ENCODE results near the gene PDE8B.

Gene PDE8B

DNA sequence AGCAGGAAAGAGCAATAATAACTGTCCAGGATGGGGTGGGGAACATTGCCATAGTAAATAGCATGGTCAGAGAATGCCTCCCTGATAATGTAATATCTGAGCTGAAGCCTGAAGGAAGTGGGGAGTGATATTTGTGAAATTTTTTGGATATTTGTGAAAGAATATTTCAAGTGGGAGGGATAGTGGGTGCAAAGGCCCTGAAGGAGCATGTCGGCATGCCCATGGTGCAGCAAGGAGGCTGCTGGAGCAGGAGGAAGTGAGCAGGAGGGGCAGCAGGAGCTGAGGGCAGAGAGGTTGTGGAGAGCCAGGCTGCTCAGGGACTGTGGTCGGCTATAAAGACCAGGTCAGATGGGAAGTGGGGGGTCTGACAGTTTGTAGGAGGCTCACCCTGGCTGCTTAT lies 21.1 kb upstream of the PDE8B start:
- DNase-seq: no peak

GRCh38 chr5:77192441-77193050 lies 17.9 kb upstream of the PDE8B start:
- no peak for DNase-seq

DNA sequence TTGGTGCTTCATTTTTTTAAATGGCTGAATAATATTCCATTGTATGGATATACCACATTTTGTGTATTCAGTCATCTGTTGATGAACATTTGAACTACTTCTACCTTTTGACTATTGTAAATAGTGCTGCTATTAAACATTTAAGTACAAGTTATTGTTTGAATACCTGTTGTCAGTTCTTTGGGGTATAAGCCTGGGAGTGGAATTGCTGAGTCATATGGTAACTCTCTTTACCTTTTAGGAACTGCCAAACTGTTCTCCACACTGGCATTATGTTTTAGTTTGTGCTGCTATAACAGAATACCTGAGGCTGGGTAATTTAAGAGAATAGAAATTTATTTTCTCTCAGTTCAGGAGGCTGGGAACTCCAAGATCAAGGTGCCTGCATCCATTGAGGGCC lies 15.7 kb upstream of the PDE8B start:
- DNase-seq: no peak

DNA sequence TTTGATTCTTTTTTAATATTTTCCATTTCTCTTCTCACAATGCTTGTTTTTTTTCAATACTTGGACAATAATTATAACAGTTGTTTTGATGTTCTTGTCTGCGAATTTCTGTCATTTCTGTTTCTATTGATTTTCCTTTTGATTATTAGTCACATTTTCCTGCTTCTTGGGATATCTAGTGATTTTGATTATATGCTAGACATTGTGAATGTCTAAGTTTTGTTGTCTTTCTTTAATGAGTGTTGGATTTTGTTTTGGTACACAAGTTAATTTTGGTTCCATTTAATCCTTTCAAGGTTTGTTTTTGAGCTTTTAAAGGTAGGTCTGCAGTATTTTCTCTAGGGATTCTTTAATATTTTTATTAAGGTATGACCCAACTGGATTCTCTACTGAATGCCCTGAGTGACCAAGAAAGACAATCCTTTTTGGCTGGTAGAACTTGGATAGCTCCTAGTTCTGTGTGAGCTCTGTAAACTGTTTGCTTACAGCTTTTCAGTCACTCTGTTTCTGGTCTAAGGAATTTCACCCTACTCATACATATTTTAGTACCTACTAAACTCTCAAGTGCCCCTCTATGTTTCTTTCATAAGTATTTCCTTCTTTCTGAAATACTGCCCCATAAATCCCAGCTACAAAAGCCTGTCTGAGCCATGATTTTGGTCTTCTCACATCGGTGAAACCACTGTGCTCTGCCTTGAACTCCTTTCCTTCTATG lies 12.5 kb upstream of the PDE8B start:
- no peak for DNase-seq

DNA sequence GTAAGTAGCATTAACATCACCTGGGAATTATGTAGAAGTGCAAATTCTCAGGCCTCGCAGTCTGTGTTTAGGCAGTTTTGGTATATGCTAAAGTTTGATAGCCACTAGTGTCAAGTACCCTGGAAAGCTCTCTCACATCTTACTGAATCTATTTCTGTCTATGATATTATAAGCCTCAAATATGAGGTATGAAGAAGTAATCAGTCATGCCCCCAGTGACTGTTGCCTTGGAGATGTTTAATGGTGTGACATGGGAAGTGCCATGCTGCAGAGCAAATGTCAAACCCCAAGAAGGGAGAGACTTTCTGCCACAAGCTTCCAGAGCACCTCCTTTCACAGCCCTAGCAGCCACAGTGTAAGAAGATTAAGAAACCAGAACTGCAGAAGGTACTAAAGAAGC lies 9.8 kb upstream of the PDE8B start:
- no peak for DNase-seq

GRCh38 chr5:77202145-77202544 lies 8.3 kb upstream of the PDE8B start:
- DNase-seq: no peak

- DNase-seq: no peak
Measured at GRCh38 chr5:77204967-77205366, 5.5 kb upstream of the PDE8B start.

GRCh38 chr5:77208507-77209163 lies 1.8 kb upstream of the PDE8B start:
- DNase-seq: no peak

DNA sequence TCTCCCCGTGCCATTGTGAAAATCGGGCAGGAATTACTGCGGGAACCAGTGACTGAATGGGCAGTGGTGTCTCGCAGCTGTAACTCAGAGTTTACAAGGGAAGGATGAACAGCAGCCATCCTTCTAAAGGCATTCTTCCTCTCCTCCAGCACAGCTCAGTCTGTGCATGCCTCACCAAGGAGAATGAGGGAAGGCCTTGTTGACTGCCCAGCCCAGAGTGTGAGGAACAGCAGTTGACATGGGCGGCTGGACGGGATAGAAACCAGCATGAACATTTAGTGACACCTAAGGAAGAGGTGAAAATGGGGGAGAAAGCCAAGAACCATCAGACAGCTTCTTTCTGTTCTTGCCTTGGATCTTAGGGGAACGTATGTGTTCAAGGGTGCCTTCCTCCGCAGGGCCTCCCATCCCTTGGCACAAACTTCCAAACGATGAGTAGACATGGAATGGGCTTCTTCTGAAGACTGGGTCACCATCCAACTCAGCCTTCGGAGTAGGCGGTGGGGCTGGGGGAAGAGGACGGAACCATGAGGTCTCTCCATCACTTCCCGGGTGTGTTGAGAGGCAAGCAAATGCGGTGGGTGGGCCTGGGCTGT lies 887 bp upstream of the PDE8B start:
- DNase-seq: no peak

DNA sequence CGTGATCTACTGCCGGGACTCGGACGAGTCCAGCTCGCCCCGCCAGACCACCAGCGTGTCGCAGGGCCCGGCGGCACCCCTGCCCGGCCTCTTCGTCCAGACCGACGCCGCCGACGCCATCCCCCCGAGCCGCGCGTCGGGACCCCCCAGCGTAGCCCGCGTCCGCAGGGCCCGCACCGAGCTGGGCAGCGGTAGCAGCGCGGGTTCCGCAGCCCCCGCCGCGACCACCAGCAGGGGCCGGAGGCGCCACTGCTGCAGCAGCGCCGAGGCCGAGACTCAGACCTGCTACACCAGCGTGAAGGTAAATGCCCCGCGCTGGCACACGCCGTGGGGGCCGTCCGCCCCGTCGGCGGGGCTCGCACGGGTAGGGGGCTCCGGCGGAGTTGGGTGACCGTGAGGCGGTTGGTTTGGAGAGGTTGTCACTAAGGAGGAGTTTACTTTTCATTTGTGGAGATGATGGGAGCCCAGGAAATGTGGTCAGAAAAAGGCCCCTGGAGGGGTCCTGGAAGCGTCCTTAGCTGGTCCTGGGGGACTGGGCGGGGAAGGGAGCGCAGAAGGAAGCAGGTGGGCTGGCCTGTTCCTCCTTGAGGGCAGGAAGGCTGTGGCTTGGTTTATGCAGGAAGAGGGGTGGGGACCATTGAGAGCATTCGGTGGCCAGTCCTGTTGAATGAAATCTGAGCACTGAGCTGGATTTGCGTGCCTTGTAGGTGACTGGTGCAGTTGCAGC lies 647 bp downstream of the PDE8B start:
- DNase-seq: no peak

DNA sequence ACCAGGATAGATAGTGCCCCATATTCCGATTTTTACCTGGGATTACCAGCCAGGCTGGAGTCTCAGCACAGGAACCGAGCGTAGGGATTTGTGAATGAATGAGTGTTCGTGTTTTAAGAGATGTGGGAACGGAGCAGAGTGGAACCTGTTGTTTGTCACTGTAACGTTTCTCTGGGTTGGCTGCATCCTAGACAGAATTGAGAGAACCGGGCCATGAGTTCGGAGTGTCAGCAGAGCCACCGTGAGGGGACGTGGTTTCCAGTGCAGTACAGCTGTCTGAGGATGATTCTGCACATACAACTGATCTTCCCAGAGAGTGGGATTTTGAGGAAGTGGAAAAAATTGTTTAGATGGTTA lies 1.2 kb downstream of the PDE8B start:
- no peak for DNase-seq

DNA sequence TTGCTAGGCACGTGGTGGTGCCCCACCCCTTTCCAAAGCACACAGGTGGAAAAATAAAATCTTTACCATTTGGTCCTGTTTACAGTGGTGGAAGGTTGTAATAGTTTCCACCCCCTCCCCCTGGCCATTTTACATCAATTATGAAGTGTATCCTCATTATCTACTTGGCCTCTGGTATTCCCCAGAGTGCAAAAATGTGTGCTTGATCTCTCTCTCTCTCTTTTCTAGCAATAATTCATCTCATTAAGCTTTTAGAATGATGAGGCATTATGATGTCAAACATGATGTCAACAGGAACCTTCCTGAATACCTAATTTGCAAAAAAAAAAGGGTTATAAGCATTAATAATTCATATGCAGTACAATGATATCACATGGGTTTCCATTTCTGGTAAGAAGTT lies 3.1 kb downstream of the PDE8B start:
- DNase-seq: no peak

DNA sequence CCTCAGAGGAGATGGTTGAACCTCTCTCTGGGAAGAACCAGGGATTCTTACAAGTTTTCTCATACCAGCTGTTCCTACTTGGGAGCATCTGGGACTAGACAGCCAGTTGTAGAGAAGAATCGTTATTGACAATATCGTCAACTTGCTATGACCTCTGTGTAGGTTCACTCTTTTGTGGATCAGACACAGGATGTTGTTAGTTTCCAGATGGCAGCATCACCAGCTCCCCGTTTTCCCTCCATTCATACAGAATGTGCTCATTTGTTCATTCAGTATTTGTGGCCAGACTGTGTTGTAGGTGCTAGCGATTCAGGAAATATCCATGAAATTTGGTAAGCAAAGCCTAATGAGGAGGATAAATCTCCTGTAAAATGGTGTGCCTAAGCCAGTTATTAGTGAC lies 3.7 kb downstream of the PDE8B start:
- no peak for DNase-seq

DNA sequence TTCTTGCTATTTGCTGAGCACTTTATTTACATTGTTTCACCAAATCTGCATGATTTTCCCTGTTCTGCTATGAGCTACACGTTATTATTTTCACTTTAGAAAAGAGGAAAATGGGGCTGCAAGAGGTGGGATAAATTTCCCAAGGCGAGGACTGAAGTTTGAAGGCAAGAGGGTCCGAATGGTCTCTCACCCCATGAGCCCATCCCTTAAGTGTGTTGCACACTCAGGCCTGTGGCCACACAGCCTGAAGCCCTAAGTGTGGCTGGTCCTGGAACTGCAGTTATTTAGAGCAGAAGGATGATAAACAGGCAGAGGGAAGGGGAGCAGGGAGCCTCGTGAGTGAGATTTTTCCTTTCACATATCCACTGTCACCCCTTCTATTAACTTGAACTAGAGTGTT lies 7.8 kb downstream of the PDE8B start:
- no peak for DNase-seq

DNA sequence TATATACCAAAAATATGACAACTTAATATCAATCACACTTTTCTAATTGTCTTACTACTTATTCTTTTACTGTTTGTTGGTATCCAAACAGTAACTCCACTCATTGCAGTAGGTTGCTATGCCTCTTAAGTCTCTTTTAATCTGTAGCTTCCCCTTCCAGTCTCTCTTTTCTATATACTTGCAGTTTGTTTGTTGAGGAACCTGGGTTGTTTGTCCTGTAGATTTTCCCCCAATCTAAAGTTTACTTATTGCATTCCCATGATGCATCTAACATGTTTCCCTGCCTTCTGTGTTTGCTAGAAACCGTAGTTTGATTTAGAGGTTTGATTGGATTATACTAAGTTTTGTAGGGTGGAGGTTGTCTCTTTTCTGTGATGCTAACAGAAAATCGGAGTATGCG lies 10.6 kb downstream of the PDE8B start:
- no peak for DNase-seq

DNA sequence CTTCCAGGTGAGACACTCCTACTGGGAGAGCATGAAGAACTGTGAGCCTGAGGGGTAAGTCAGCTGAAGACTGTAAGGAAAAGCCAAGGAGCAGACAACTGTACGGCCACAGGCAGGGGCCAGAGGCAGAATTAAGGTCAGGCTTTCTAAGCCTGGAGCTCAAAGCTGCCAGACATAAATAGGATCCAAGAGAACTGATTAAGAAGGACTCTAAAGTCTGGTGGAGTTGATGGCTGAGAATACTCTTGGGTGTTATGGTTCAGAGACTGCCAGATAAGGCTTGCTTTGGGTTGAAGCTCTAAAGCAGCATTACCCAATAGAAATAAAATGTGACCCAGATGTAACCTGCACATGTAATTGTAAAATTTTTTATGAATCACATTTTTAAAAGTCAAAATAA lies 12.2 kb downstream of the PDE8B start:
- no peak for DNase-seq

GRCh38 chr5:77223653-77224052 lies 13.2 kb downstream of the PDE8B start:
- DNase-seq: no peak

DNA sequence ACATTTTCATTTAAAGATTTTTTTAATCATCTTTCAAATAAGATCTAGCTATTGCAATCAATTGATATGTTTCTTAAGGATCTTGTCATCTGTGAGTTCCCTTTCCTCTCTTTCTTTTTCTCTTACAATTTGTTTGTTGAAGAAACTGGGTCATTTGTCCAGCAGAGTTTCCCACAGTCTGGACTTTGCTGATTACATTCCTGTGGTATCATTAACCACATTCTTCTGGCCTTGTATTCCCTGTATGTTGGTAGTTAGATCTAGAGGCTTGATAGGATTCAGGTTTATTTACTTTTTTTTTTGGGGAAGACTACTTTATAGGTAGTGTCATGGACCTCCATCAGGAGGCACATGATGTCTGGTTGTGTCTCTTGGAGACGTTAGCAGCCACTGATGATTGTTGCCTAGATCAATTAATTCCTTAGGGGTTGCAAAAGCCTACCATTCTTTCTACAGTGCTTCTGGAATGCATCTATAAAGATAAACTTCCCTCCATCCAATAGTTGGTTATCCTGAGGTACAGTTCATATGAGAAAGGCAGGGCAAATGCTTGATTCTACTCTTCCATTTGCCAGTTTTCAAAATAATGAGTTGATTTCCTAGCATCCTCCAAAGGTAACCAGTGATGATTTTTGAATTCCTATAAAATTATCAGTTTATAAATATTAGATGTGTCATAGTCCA lies 14.3 kb downstream of the PDE8B start:
- DNase-seq: peak; percentile 26

DNA sequence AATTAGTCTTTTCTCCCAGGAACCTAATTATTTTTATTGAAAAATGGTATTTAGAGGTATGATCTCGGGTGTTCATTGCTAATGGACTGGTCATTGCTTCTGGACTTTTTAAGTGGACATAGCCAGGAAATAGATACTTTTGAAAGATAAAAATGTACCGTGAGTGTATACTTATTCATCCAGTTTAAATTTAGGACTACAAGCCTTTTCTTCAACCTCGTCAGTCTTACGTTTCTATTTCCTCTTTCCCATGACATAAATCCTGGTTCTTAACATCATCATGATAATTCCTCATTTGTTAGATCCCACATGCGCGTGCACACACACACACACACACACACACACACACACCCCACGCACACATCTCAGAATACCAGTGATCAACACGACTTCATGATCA lies 15.1 kb downstream of the PDE8B start:
- no peak for DNase-seq

- no peak for DNase-seq
Measured at GRCh38 chr5:77229887-77230286, 19.4 kb downstream of the PDE8B start.

GRCh38 chr5:77230727-77231470 lies 20.4 kb downstream of the PDE8B start:
- DNase-seq: no peak

DNA sequence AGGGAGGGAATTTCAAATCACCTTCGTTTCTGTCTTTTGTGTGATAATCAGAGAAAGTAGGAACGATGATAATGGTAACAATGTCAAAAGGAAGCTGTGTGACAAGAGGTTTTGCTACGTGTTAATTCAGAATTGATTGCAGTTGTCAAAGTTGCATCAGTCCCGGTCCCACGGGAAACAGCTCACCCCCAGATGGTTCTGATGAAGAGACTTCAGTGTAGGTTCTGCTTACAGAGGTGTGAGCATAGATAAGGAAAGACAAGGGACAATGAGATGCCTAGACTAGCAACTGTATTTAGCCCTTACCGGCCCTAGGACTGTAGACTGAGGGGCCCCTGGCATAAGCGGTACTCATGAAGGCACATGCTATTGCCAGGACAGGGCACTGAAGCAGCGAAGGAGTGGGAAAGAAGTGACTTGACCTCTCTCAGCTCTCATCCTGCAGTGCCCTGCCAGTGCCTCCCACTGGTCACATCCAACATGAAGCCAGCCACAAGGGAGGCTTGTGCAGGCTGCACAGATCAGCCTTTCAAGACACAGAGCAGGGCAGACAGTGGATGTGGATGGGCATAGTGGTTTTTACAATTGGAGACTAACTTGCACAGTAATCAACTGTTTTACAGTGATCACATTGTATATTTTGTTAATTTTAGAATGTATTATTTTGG lies 21.1 kb downstream of the PDE8B start:
- DNase-seq: no peak

All from fibroblast of skin of right biceps (primary cell).